ENCODE data around the gene PI4K2A.
"Not testable (repeated sequence)": the region's sequence is repeated elsewhere in the genome, so short reads cannot be mapped to it uniquely, and the experiment has no call there.

The PI4K2A gene

GRCh38 chr10:97675222-97675621 is 34.8 kb downstream of the PI4K2A start:
- DNase-seq = no peak

- peak; percentile 48 for DNase-seq
Measured at GRCh38 chr10:97676770-97677581, 36.5 kb downstream of the PI4K2A start.

GRCh38 chr10:97679594-97679993 is 39.1 kb downstream of the PI4K2A start:
- no peak for DNase-seq

GRCh38 chr10:97682042-97682441 is 41.6 kb downstream of the PI4K2A start:
- DNase-seq = no peak

GRCh38 chr10:97683556-97684367 is 43.3 kb downstream of the PI4K2A start:
- DNase-seq = no peak

- DNase-seq = not testable (repeated sequence)
Measured at GRCh38 chr10:97684368-97684713, 43.9 kb downstream of the PI4K2A start.

- no peak for DNase-seq
Measured at GRCh38 chr10:97684866-97685394, 44.5 kb downstream of the PI4K2A start.

- no peak for DNase-seq
Measured at GRCh38 chr10:97685395-97685958, 45.0 kb downstream of the PI4K2A start.

- DNase-seq = no peak
Measured at GRCh38 chr10:97686301-97686961, 46.0 kb downstream of the PI4K2A start.

GRCh38 chr10:97686962-97687784 is 46.7 kb downstream of the PI4K2A start, which contains the start of gene AVPI1:
TSS of gene AVPI1 (minus strand) at chr10:97687241. CDS start at chr10:97679905, 7,336 bp downstream.
- DNase-seq = peak; percentile 97

- peak; percentile 32 for DNase-seq
Measured at GRCh38 chr10:97687785-97688781, 47.6 kb downstream of the PI4K2A start.

- DNase-seq = no peak
Measured at GRCh38 chr10:97689559-97690020, 49.1 kb downstream of the PI4K2A start.

- DNase-seq = no peak
Measured at GRCh38 chr10:97690133-97690532, 49.7 kb downstream of the PI4K2A start.

- DNase-seq = not testable (repeated sequence)
Measured at GRCh38 chr10:97698072-97698655, 57.7 kb downstream of the PI4K2A start.

GRCh38 chr10:97701438-97702069 is 61.1 kb downstream of the PI4K2A start:
- DNase-seq = peak; percentile 75

- DNase-seq = no peak
Measured at GRCh38 chr10:97703398-97704067, 63.1 kb downstream of the PI4K2A start.

GRCh38 chr10:97704341-97704740 is 63.9 kb downstream of the PI4K2A start:
- DNase-seq = no peak

- no peak for DNase-seq
Measured at GRCh38 chr10:97705006-97705670, 64.7 kb downstream of the PI4K2A start.

Data from NCI-H146 (cell line).